Skeletal muscle satellite cell (primary cell): Measurements from ENCODE around the gene RAB43.

Experiments
- H3K27me3 ChIP-seq: 2 replicates; pipeline ENCODE4 v1.7.0; 2013; ENCODE audit warnings: low read length; ENCODE audit not compliant: control insufficient read depth, insufficient read depth
- H3K36me3 ChIP-seq: 2 replicates; pipeline ENCODE4 v1.7.0; 2013; ENCODE audit warnings: mild to moderate bottlenecking, control low read depth, low read length; ENCODE audit not compliant: insufficient read depth
- H3K4me1 ChIP-seq: 2 replicates; pipeline ENCODE4 v1.7.0; 2013; ENCODE audit warnings: low read length; ENCODE audit not compliant: control insufficient read depth, insufficient read depth
- H3K4me2 ChIP-seq: 2 replicates; pipeline ENCODE4 v1.7.0; 2013; ENCODE audit warnings: mild to moderate bottlenecking, low read length
- H3K4me3 ChIP-seq: 2 replicates; pipeline ENCODE4 v1.7.0; 2013; ENCODE audit warnings: low read length
- H3K9ac ChIP-seq: 2 replicates; pipeline ENCODE4 v1.7.0; 2013; ENCODE audit warnings: mild to moderate bottlenecking, low read depth, low read length, moderate library complexity
- H3K9me3 ChIP-seq: replicated peaks from 2 replicates; pipeline ENCODE4 v1.7.0; 2013; ENCODE audit warnings: mild to moderate bottlenecking, control low read depth, low read length

The RAB43 gene

DNA sequence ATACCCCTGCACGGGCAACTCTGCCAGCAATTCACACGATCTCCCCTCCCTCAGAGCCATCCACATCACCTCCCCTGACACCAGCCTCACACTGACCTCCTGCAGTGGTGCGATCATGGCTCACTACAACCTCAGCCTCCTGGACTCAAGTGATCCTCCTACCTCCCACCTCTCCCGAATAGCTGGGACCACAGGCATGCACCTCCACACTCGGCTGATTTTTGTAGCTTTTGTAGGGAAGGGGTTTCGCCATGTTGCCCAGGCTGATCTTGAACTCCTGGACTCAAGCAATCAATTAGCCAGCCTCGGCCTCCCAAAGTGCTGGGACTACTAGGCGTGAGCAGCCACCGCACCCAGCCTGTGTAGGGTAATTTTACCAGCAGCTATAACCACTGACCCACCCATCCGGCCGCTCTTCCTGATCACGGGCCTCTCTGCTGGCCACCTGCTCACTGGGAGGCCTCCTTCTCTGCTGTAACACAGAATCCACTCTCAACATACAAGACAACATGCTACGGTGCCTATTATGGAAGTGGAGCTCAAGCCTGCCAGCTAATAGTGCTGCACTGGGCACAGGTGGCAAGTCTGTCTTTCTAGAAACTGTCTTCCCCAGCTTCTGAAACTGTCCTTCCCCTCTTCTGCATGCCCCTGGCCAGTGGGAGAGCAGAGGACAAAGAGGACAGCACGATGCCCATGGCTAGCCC lies 56.4 kb downstream of the RAB43 start:
- H3K4me2 ChIP-seq = no peak overlapping the region
- H3K9ac ChIP-seq = no peak overlapping the region
- no peaks in the 10 kb centered on the region for H3K36me3 ChIP-seq
- no peak overlapping the region for H3K4me3 ChIP-seq
- H3K27me3 ChIP-seq = peaks cover 22% of the 10 kb centered on the region
- no peaks in the 10 kb centered on the region for H3K9me3 ChIP-seq
- no peaks in the 10 kb centered on the region for H3K4me1 ChIP-seq

DNA sequence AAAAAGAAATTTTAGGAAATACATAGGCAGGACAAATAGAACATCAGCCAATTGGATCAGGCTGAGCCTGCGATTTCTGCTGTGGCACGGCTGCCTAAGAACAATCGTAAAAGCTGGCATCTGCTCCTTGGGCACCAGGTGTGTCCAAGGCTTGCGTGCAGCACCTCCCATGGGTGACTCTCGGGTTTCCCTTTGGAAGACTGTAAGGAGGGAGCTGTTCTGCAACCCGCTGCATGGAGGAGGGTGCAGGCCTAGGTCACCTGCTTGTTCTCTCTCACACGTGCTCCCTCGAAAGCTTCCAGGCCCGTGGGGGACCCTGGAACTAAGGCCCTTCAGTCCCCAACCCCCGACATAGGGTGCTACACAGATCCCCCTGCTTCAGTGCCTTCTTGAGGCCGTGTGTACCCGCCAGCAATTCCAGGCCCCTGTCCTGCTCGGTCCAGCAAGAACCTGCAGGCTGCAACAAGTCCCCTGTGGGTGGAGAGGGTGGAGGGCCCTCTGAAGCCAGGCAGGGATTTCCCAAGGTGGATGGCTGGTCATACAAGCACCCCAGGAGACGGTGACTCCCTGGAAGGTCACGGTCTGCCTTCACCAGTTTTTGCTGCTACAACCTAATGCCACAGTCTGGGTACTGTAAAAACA lies 57.6 kb downstream of the RAB43 start:
- H3K36me3 ChIP-seq = no peaks in the 10 kb centered on the region
- H3K27me3 ChIP-seq = peaks cover 26% of the 10 kb centered on the region
- H3K9me3 ChIP-seq = no peaks in the 10 kb centered on the region
- no peak overlapping the region for H3K9ac ChIP-seq
- no peak overlapping the region for H3K4me3 ChIP-seq
- H3K4me1 ChIP-seq = no peaks in the 10 kb centered on the region
- H3K4me2 ChIP-seq = no peak overlapping the region

DNA sequence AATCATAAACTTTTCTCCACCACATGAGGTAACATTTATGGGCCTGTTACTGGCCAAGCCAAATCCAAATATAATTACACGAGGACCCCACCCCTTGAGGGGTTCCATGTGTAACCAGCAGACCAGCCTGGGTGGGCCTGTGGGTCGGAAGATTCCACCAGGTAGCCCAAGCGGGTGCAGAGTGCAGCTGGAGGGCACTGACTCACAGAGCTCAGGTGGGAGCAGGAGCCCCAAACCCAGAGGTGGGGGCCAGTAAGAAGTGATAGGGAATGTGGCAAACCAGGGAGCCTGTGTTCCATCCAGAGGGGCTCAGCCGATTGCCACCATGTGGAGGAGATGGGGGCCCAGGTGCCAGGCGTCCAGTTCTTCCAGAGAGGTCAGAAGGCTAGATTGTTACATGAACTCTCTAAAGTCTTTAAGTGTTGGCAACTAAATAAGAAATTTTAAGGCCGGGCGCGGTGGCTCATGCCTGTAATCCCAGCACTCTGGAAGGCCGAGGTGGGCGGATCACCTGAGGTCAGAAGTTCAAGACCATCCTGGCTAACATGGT lies 58.4 kb downstream of the RAB43 start:
- H3K36me3 ChIP-seq = no peaks in the 10 kb centered on the region
- H3K4me1 ChIP-seq = no peaks in the 10 kb centered on the region
- H3K9ac ChIP-seq = no peak overlapping the region
- no peak overlapping the region for H3K4me2 ChIP-seq
- H3K4me3 ChIP-seq = no peak overlapping the region
- peaks cover 34% of the 10 kb centered on the region for H3K27me3 ChIP-seq
- H3K9me3 ChIP-seq = no peaks in the 10 kb centered on the region

DNA sequence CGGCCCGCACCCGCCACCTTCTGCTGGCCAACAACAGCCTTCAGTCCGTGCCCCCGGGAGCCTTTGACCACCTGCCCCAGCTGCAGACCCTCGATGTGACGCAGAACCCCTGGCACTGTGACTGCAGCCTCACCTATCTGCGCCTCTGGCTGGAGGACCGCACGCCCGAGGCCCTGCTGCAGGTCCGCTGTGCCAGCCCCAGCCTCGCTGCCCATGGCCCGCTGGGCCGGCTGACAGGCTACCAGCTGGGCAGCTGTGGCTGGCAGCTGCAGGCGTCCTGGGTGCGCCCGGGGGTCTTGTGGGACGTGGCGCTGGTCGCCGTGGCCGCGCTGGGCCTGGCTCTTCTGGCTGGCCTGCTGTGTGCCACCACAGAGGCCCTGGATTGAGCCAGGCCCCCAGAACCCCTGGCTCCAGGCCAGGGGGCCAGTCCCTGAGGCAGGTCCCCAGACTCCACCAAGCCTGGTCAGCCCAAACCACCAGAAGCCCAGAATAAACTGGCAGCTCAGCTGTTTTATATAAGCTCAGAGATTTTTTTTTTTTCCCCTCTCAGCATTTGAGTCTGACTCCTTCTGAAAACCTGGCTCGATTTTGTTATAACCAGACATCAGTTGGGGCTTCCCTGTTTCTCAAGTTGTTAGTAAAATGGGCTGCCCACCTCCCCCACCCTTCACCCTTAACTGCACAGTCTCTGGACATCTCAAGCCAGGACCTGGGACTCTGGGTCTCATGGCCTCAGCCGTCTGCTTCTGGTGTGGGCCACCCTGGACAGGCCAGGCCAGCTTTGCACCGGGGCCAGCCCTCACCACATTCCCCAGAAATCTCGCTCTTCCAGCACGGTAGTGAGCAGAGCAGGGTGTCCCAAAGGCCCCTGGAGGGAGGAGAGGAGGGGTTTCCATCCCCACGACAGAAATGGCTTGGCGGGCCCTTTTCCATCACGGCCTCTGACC lies 59.4 kb downstream of the RAB43 start:
- no peaks in the 10 kb centered on the region for H3K36me3 ChIP-seq
- no peaks in the 10 kb centered on the region for H3K9me3 ChIP-seq
- no peak overlapping the region for H3K4me2 ChIP-seq
- H3K4me1 ChIP-seq = no peaks in the 10 kb centered on the region
- H3K27me3 ChIP-seq = peaks cover 41% of the 10 kb centered on the region
- H3K9ac ChIP-seq = no peak overlapping the region
- no peak overlapping the region for H3K4me3 ChIP-seq

DNA sequence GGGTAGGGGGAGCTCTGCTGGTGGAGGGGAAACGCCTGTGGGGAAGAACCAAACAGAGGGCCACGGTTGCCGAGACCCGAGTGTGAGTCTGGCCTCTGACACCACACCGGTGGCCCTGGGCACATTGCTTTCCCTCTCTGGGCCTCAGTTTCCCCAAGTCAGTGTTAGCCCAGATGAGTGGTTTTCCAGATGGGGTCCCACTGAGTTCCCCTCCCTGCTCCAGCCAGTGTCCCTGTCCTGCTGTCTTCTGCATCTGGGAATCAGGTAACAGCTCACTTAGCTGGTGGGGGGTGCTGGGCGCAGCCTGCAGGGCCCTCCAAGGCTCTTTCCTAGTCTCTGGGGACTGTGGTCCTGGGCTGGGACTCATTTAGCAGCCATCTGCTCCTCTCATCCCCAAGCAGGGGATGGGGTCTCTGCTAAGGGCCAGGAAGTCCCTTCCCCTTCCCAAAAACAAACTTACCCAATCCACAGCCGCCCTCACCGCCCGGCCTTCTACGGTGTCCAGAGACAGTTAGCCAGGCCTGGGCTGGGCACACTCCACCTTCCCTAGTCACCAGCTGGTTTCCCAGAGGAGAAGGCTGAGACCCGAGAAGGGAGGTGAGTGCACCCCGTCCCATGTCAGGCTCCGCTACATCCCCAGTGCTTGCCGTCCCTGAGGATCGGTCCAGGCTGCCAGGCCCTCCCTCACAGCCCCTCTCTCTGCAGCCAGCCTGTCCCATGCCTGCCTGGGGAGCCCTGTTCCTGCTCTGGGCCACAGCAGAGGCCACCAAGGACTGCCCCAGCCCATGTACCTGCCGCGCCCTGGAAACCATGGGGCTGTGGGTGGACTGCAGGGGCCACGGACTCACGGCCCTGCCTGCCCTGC lies 60.3 kb downstream of the RAB43 start:
- Histone ChIP-seq H3K36me3 (no peaks in the 10 kb centered on the region), H3K27me3 (peaks cover 47% of the 10 kb centered on the region), H3K9ac (no peak overlapping the region), H3K4me2 (no peak overlapping the region), H3K4me1 (no peaks in the 10 kb centered on the region), H3K4me3 (no peak overlapping the region), H3K9me3 (no peaks in the 10 kb centered on the region)

DNA sequence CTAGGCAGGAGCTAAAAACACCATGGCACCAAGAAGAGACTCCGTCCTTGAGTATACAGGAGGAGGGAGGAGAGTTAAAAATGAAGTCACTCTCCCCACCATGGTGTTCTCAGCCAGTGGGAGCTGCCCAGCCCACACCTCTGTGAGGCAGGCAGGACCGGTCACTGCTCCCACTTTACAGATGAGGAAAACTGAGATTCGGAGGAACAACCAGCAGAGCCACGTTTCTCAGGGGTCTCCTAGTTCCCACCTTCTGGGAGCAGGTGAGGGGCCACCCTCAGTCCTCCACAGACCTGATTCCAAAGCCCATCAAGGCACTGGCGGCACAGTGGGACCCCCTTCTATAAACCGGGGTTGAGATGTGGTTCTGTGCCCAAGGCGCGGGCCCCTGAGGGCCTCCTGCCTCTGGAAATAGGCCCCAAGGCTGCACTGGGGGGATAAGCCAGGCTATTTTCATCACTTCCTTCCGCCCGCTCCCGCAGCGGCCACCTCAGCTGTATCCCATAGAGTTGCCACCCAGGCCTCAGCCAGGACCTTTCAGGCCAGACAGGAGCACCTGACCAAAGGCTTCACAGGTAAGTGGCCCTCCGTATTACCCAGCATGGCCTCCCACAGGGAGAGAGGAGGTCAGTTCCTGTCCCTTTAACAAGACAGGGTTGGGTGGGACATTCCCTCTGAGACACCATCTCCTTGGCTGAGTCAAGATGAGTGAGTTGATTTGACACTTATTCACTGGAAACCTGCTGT lies 61.2 kb downstream of the RAB43 start, which contains the start of gene GP9:
GP9 (plus strand) TSS at position 504 of the 747 bp plus-strand sequence. CDS start 961 bp downstream, outside the sequence.
- Histone ChIP-seq H3K4me3 (no peak within 1 kb of the TSS), H3K36me3 (no peaks in the 10 kb centered on the region), H3K4me1 (no peaks in the 10 kb centered on the region), H3K27me3 (peaks cover 50% of the 10 kb centered on the region), H3K9ac (no peak within 1 kb of the TSS), H3K4me2 (no peak within 1 kb of the TSS), H3K9me3 (no peaks in the 10 kb centered on the region)

DNA sequence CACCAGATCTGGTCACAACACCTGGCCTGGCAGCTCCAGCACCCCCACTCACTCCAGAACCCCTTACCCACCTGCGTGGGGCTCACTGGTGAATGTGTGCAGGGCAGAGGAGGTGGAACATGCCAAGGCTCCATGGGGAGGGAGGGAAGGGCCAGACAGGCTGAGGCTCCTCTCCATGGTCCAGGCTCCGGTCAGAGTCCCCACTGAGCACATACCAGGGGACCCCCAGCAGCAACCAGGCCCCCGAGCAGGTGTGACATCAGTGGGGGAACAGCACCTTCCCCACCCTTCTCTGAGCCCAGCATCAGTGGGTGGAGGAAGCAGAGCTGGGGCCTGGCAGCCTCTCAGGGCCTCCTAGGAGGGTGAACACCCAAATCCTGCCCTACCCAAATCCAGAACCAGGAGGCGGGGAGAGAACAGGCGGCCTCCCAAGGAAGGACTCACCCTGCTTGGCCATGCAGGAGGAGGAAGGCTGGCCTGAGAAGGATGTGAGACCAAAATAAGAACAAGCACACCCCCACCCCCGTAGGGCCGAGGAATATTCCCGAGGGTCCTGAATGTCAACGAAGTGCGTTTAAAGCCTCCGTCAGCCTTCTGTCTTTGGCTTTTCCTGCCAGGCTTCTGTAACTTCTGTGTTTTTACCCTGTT lies 62.2 kb downstream of the RAB43 start:
- Histone ChIP-seq H3K9me3 (no peaks in the 10 kb centered on the region), H3K4me1 (no peaks in the 10 kb centered on the region), H3K27me3 (peaks cover 51% of the 10 kb centered on the region), H3K36me3 (no peaks in the 10 kb centered on the region), H3K9ac (no peak overlapping the region), H3K4me2 (no peak overlapping the region), H3K4me3 (no peak overlapping the region)

DNA sequence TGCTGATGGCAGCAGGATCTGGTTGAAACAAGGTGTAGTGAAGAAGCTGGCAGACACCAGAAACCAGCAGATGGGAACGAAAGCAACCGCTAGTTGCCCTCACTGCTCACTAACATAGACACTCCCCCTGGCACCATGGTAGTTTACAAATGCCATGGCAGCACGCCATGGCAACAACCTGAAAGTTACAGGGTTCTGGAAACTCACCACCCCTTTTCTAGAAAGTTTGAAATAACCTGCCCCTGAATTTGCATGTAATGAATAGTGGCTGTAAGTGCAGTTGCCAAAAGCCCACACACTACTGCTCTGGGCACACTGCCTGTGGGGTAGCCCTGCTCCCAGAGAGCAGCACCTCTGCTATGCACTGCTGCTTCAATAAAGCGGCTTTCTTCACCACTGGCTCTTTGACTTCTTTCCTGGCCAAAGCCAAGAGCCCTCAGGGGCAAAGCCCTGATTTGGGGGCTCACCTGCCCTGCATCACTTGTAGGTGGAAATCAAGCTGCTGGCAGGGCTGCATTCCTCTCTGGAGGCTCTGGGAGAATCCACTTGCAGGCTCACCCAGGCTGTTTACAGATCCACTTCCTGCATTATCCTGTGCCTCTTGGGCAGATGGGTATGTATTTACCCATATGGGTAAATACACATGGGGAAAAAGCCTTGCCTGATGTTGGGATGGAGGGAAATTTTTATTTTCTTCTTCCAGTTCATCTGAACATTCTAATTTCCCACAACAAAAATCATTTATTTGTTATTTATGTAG lies 63.0 kb downstream of the RAB43 start:
- Histone ChIP-seq H3K4me2 (no peak overlapping the region), H3K36me3 (no peaks in the 10 kb centered on the region), H3K9ac (no peak overlapping the region), H3K4me1 (peaks cover 3% of the 10 kb centered on the region), H3K27me3 (peaks cover 51% of the 10 kb centered on the region), H3K9me3 (no peaks in the 10 kb centered on the region), H3K4me3 (no peak overlapping the region)

DNA sequence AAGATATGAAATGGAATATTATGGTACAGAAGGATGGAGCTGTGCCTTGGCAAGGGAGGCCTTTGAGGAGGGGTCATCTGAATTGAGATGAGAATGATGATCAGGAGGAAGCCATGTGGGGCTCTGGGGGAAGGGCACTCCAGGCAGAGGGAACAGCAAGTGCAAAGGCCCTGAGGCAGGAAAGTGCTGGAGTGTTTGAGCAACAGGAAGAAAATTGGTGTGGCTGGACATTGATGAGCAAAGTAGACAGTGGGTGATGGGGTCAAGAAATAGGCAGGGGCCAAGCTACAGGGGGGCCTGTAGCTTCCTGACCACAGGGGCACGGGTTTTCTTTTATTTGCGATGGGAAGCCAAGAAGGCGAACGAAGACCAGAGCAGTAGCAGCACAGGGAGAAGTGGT lies 64.4 kb downstream of the RAB43 start:
- H3K4me1 ChIP-seq = peaks cover 5% of the 10 kb centered on the region
- no peak overlapping the region for H3K4me3 ChIP-seq
- no peak overlapping the region for H3K4me2 ChIP-seq
- no peaks in the 10 kb centered on the region for H3K9me3 ChIP-seq
- H3K9ac ChIP-seq = no peak overlapping the region
- H3K27me3 ChIP-seq = peaks cover 49% of the 10 kb centered on the region
- H3K36me3 ChIP-seq = no peaks in the 10 kb centered on the region
